ENCODE results near the gene CPT1A. TPM values are rescaled to one million over a fixed set of nuclear protein-coding genes. Genes with fewer than 3 reads are reported as not detected.

CPT1A gene
- polyA plus RNA-seq, 3 donors, result 26.3 to 36.4 (median 31.3) TPM

DNA sequence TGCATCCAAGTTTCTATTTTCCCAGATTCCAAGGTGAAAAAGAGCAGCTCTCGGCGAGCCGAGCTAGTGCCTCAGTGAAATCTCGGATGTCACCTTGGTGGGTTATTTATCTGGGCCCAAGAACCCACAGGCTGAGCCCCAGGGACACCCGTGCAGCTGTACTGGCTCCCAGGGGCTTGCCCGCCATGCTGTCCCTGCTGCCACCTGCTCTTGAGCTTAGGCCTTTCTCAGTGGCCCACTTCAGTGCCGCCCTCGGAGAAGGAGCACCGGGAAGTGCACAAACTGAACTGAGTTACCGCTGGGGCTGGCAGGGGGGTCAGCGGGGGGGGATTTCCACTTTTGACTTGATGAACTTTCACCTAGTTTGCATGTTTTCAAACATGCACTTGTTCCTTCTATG lies 27.9 kb downstream of the CPT1A start:
- no peak for DNase-seq (ENCODE audit: extremely low read depth in 1 of 11, low read depth in 9 of 11, low spot score in 4 of 11)

DNA sequence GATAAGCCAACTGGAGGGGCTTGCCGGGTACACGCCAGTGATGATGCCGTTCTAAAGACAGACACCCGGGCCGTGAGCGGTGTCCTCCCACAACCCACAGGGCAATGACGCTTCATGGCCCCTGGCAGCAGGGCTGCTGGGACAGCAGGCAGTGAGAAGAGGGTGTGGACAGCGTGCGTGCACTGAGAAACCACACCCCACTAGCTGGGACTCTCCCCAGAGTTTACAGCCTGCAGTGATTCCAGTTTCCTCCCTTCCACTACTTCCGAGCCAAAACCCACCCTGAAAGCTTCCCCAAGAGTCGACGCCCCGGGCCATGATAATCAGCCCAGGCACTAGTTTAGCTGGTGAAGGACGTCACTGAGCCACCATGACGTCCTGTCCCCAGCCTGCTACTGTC lies 29.2 kb downstream of the CPT1A start:
- DNase-seq (ENCODE audit: extremely low read depth in 1 of 11, low read depth in 9 of 11, low spot score in 4 of 11), result no peak

DNA sequence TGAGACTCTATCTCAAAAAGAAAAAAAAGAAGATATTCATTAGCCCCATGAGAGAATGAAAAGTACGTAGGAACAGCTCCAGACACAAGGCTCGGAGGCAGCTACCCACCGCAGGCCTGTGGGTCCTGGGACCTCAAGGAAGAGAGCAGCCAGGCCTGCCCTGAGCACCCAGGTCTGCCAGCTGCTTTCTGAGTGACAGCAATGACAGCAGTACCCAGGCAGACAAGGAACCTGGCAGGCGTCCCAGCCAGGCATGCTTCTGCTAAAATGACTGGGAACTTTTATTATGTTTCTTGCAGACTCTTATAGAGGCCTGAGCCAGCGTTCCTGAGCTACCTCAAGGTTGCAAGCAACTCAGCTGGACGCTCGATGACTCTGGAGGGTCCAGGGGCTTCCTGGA lies 31.6 kb downstream of the CPT1A start:
- no peak for DNase-seq (ENCODE audit: extremely low read depth in 1 of 11, low read depth in 9 of 11, low spot score in 4 of 11)

DNA sequence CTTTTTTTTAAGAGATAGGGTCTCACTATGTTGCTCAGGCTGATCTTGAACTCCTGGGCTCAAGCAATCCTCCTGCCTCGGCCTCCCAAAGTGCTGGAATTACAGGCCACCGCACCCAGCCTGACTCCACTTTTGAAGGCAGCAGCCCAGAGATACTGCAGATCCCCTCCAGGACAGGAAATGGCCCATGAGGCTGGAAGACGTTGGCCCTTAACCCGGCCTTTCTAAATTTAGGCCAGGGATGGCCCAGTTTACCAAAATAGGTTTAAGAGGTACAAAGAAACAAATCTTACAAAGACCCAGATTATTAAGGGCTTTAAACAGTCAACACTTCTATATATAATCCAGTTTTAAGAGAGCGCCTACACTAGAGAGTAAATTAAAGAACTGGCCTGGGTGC lies 32.2 kb downstream of the CPT1A start:
- no peak for DNase-seq (ENCODE audit: extremely low read depth in 1 of 11, low read depth in 9 of 11, low spot score in 4 of 11)

DNA sequence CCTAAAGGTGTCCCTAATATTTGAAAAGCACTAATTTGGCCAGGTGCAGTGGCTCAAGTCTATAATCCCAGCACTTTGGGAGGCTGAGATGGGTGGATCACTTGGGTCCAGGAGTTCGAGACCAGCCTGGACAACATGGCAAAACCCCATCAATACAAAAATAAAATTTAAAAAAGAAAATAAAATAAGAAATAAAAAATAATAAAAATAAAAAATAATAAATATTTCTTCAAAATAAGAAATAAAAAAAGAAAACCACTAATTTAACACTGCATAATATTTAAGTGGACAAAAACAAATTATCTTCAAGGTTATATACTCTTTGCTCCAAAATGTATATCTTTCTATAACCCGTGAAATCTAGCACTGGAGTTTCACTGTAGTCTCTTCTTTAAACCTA lies 32.9 kb downstream of the CPT1A start:
- DNase-seq (ENCODE audit: extremely low read depth in 1 of 11, low read depth in 9 of 11, low spot score in 4 of 11), result no peak

DNA sequence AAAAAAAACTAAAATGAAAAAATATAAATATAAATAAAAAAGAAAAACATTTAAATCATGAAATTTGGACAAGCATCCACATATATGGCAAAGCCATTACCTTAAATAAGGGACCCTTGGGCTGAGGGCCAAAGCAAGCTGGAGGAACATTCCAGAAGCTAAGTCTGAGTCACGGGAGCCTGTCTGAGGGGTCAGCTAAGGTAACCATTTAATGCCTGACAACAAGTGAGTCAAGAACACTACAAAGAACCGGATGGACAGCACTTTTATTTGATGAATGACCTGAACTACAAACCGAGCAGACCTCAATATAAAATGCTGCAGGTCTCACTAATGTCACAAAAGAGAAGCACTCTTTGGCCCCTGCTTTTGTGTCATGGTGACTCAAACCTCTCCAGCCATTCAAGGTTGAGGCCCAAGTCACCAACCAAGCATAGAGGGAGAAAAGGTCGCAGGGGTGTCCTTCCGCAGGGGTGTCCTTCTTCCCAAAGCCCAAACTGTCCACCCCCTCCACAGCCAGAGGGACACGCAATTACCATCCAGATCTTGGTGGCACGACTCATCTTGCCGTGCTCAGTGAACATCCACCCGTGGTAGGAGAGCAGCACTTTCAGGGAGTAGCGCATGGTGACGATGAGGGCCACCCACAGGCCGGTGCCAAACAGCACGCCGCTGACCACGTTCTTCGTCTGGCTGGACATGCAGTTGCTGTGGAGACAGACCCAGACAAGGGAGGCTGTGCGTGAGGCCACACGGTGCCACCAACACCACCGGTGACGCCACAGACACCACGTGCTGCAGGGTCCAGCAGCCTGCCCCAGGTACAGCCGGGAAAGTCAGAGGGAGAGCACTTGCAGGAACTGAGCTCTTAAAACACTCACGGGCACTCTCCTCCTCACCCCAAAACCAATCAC lies 34.5 kb downstream of the CPT1A start:
- no peak for DNase-seq (ENCODE audit: extremely low read depth in 1 of 11, low read depth in 9 of 11, low spot score in 4 of 11)

DNA sequence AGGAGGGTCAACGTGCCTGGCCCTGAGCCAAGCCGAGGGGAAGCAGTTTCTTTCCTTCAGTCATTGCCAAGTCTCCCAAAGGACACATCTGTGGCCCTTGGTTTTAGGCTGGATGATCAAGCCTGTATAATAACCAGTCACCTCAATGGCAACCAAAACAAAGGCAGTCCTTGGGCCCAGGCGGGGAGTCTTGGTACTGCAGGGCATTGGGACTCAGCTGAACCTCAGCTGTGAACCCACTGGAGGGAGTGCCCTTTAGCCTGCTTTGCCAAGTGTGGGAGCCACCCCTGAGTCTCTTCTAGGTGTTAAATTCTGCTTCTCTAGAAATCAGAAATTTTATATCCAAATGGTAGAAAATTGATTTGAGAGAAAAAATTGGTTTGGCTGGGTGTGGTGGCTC lies 36.9 kb downstream of the CPT1A start:
- DNase-seq (ENCODE audit: extremely low read depth in 1 of 11, low read depth in 9 of 11, low spot score in 4 of 11), result no peak

DNA sequence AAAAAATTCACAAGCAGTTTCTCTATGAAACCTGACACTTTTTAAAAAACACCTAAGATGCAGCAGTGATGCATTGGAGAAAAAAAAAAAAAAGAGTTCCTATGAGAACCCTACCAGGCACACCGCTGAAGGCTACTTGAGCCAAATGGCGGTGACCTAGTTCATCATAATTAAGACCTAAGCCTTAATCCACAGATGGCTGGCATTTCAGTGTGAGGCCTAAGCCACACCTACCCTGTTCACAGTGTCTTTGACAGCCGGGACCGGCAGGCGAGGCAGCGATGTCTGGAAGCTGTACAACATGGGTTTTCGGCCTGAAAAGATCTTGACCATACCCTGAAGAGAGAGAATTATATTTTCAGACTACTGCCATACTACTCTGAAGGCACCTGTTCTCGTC lies 38.0 kb downstream of the CPT1A start:
- no peak for DNase-seq (ENCODE audit: extremely low read depth in 1 of 11, low read depth in 9 of 11, low spot score in 4 of 11)

DNA sequence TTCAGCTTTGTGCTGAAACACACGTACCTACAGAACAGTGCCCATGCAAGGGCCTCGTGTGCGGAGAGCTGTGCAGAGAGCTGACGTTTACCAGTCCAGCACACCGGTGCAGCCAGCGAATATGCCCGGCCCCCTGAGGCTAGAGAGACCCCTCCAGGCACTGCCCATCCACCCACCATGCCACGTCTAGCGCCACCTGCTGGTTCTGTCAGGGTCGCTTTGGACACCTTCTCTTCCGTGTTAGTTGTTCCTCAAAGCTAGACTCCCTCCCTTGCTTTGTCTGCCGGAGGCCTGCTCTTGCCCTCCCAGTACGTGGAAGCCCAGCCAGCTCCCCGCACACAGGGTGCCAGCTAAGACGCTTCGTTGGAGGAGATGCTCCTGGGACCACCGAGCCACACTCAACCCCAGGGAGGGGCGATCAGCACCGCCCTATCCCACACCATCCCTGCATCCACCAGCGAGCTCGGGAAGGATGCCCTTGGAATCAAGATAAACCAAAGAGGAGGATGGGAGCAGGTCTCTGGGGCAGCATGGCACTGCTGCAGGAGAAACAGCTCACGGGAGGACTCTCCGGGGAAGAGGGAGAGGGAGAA lies 43.4 kb downstream of the CPT1A start:
- DNase-seq (ENCODE audit: extremely low read depth in 1 of 11, low read depth in 9 of 11, low spot score in 4 of 11), result peak in 3 of 11 donors; percentile 13 to 17 (median 15)

DNA sequence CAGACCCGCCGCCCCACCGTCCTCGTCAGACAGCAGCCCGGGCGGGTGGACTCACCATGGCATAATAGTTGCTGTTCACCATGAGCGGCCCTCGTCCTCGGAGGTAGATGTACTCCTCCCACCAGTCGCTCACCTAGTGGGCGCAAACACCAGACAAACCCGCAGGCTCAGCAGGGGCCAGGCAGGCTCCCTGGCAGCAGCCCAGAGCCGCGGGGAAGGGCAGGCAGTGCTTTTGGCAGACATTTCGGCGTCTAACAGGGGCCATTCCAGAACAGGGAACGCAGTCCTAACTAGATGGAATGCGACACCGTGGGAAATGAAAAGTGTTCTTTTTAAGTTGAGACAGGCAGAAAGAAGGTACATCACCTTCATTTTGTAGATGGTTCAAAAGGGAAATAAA lies 44.9 kb downstream of the CPT1A start:
- DNase-seq (ENCODE audit: extremely low read depth in 1 of 11, low read depth in 9 of 11, low spot score in 4 of 11), result no peak

DNA sequence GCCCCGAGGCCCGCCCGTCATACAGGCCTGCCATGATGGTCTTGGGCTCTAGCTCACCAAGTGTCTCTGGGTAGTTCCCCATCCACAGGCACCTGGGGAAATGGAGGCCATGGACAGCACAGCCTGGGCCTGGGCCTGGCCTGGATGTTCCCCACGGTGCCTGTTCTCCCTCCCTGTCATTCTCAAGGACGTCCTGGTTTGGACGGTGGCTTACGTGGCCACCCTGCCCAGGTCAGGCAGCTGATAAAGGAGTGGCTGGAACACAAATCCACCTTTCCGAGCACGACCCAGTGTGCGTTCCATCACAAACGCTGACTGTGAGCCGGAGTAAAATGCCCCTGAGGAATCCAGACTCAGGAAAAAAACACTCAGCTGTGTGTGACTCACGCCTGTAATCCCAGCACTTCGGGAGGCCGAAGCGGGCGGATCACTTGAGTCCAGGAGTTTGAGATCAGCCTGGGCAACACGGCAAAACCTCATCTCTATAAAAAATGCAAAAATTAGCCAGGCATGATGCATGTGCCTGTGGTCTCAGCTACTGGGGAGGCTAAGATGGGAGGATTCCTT lies 49.2 kb downstream of the CPT1A start:
- DNase-seq (ENCODE audit: extremely low read depth in 1 of 11, low read depth in 9 of 11, low spot score in 4 of 11), result no peak

DNA sequence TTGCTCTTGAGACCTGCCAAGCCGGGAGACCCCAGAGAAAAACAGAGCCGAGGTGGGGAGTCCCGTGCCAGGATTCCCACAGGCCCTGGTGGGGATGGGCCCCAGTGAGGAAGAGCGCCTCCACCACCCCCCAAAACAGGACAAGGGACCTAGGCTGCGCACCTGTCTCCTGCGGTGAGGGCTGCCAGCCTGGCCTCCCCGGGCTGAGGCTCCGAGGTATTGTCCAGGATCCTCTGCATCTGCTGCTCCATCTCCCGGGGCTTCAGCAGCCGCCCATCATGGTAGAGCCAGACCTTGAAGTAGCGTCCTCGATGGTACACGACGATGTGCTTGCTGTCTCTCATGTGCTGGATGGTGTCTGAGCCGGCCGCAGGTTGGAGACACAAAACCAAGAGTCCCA lies 57.1 kb downstream of the CPT1A start:
- DNase-seq (ENCODE audit: extremely low read depth in 1 of 11, low read depth in 9 of 11, low spot score in 4 of 11), result no peak

DNA sequence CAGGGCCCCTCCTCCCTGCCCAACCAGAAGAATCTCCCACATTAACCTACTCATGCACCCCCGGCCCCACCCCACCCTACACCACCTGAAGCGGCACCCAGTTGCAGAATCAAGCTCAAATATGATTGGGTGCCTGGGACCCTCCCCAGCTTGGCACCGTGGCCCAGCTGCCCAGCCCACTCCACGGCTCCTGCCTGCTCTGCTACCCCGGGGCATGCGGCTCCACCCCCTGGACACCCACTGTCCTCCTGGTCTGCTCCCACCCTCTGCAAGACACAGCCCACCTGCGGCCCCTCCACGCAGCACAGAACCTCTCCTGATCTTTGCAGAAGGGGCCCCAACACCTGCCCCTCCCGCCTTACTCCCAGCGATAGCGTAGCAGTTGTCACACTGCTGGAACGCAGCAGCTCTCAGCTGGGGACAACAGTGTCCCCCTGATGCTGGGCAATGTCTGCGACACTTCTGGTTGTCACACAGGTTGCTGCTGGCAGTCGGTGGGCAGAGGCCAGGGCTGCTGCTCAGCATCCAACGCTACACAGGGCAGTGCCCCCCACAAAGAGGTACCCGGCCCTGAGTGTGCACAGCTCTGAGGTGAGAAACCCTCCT lies 58.4 kb downstream of the CPT1A start:
- DNase-seq (ENCODE audit: extremely low read depth in 1 of 11, low read depth in 9 of 11, low spot score in 4 of 11), result no peak

DNA sequence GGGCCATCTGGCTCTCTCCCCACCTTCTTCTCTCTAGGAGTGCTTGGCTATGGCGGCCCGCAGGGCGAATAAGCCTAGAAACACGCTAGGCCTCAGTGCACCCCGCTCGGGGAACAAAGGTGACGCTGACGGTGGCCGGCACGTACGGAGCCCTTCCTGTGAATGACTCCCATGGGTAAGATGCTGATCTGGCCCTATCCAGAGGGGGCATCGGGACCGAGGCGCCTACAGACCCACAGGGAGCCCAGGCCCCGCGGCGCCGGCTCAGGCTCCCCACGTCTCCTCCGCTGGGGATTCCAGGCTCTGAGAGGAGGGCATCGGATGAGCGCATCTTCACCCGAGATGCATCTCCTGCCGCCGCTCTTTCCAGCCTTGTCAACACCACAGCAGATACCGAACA lies 59.0 kb downstream of the CPT1A start:
- DNase-seq (ENCODE audit: extremely low read depth in 1 of 11, low read depth in 9 of 11, low spot score in 4 of 11), result no peak

DNA sequence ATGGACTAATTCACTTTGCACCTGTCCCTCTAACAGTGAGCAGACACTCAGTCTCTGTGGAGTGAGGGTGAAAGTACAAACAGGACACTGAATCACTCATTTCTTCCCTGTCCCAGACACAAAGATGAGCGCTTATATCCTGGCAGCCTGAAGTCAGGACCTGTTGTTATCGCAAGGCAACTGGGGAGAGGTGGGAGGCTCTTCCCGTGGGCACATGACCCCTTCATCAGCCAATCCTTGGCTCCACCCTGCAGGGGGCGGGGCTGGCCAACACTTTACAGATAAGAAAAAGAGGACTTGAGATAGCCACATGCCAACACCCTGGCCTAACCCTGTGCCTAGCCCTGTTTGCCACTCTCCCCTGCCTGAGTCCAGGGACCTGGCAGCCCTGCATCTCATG lies 60.9 kb downstream of the CPT1A start:
- DNase-seq (ENCODE audit: extremely low read depth in 1 of 11, low read depth in 9 of 11, low spot score in 4 of 11), result no peak

DNA sequence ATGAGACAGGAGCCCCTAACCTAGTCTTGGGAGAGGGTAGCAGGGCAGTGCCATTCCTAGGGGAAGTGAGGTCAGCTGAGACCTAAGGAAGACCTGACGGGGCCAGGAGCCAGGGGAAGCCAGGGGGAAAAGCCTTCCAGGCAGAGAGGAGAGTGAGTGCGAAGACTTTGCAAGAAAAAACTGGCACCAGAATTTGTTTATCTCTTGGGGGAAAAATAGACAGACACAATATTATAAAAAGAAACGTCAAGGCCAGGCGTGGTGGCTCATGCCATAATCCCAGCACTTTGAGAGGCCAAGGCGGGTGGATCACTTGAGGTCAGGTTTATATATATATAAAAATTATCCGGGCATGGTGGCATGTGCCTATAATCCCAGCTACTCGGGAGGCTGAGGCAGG lies 63.5 kb downstream of the CPT1A start:
- DNase-seq (ENCODE audit: extremely low read depth in 1 of 11, low read depth in 9 of 11, low spot score in 4 of 11), result no peak

DNA sequence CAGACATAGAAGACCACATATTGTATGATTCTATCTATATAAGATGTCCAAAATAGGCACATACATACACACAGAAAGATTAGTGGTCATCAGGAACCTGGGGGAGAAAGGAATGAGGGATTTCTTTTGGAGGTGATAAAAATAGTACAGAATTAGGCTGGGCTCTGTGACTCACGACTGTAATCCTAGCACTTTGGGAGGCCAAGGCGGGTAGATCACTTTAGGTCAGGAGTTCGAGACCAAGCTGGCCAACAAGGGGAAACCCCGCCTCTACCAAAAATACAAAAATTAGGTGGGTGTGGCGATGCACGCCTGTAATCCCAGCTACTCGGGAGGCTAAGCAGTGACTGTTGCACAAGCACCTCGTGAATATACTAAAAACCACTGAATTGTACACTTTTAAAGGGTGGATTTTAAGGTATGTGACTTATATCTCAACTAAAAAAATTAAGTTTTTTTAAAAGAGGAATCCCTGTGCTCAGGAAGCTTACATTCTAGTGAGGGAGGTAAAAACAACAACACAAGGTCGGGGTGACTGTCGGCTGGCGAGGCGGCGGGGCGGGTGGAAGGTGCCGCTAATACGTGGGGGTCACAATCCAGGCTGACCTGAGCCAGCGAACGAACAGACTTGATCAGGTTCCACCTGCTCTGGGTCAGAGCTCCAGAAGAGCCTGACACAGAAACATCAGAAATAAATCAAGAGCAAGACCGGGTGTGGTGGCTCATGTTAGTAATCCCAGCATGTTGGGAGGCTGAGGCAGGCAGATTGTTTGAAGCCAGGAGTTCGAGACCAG lies 65.1 kb downstream of the CPT1A start:
- no peak for DNase-seq (ENCODE audit: extremely low read depth in 1 of 11, low read depth in 9 of 11, low spot score in 4 of 11)

DNA sequence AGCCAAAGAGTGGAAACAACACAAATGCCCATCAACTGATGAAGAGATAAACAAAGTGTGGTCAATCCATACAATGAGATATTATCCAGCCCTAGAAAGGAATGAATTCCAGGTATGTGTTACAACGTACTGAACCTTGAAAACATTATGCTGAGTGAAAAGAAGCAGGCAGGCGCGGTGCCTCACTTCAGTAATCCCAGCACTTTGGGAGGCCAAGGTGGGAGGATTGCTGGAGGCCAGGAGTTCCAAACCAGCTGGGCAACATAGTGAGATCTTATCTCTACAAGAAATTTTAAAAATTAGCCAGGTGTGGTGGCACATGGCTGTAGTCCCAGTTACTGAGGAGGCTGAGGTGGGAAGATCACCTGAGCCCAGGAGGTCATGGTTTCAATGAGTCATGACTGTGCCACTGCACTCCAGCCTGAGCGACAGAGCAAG lies 65.7 kb downstream of the CPT1A start:
- DNase-seq (ENCODE audit: extremely low read depth in 1 of 11, low read depth in 9 of 11, low spot score in 4 of 11), result no peak

DNA sequence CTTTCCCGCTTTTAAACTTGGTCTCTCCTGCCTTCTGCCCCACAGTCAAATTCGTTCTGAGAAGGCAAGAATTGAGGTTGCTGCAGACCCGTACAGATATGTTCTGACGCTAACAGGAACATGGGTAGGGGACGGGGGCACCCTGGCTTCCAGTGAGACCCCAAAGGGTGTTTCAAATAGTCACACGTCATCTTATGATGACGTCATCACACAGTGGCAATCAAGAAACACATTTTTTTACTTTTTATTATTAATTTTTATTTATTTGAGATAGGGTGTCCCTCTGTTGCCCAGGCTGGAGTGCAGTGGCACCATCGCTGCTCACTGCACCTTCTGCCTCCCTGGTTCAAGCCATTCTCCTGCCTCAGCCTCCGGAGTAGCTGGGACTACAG lies 67.5 kb downstream of the CPT1A start:
- no peak for DNase-seq (ENCODE audit: extremely low read depth in 1 of 11, low read depth in 9 of 11, low spot score in 4 of 11)

Measured in renal cortex interstitium (tissue), 11 donors.